ENCODE results near the gene MT1H.
"Not testable (repeated sequence)": the region's sequence is repeated elsewhere in the genome, so short reads cannot be mapped to it uniquely, and the experiment has no call there.

Gene MT1H

DNA sequence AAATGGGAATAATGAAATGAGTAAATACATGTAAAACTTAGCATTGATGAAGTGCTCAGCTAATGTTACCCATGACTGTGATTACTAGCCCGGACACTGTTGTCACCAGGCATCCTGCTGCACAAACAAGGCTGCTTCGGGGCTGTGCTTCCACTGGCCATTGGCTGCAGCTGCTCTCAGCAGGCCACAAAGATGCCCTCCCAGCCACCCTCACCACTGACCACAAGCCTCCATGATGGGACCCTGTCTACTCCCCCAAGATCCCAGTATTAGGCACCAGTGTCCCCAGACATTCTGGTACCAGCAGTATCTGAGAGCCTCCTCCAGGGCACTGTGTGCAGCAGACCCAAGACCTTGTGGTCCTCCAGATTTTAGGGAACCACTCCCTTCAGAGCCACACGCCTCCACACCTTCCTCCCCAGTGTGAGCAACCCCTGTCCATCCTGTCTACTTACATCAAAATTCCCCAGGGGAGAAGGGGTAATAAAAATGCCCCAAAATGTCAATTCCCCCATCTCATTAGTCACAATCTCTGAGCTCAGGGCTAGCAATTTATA is 40.6 kb downstream of the MT1H start:
- in situ Hi-C loops (cut with MboI; ENCODE audit: low sequenced_read_pairs): no loop called here

DNA sequence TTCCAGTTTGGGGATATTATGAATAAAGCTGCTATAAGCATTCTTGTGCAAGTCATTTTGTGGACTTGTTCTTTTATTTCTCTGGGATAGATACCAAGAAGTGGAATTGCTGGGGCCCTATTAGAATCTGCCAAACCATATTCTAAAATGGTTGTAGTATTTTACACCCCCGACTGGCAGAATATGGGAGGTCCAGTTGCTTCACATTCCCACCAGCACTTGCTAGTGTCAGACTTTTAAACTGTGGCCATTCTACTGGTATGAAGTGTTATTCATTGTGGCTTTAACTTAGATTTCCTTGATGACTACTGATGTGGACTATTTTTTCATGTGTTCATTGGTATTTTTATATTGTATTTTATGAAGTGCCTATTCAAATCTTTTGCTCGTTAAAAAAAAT is 42.2 kb downstream of the MT1H start:
- in situ Hi-C loops (cut with MboI; ENCODE audit: low sequenced_read_pairs): no loop called here

DNA sequence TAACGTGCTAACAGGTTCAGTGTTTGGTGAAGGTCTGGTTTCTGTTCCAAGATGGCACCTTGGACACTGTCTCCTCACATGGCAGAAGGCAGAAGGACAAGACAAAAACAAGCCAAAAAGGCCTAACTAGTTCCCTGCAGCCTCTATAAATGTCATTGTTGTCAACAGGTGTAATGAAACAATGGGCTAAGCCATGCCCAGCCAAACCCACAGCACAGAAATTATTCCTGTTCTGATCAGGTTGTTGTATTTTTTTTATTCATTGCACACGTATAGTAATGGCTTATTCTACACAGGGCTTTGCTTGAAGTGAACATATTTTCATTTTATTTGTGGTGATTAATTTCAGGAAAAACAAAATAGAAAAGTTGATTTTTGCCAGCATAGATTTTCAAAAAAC is 44.2 kb downstream of the MT1H start:
- in situ Hi-C loops (cut with MboI; ENCODE audit: low sequenced_read_pairs): no loop called here

DNA sequence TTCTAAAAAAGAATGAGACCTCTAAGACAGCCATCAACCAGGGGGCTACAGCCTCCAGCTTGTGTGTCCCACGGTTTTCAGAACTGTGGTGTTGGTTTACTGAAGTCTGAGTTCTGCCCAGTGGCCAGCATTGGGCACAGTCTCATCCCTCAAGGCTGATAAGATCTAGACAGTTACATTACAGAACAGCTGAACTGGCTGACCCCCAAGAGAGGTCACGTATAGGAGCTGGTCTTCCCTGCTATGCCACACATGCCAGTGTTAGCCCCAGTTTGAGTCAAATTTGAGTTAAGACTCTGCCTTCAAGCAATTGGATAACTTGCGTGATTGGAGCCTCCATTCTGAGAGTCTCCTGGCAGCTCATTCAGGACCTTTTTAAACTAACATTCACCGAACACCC is 45.5 kb downstream of the MT1H start:
- in situ Hi-C loops (cut with MboI; ENCODE audit: low sequenced_read_pairs): no loop called here

DNA sequence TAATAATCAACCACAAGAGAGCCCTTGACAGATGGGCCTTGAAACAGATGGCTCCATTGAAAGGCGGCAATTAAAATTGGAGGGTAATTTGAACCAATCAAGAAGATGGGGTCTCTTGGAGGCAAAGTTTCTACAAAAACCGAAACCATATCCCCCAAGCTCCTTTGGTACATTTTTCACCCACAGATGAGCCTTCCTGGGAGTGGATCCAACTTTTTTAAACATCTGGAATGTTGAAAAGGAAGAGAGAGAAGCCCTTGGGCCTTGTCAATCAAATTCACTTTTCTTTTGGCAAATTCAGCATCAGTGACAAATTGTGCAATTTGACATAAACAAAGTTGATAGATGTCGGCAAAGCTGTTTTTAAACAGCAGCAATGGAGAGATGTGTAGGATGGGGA is 47.1 kb downstream of the MT1H start:
- in situ Hi-C loops (cut with MboI; ENCODE audit: low sequenced_read_pairs): no loop called here

DNA sequence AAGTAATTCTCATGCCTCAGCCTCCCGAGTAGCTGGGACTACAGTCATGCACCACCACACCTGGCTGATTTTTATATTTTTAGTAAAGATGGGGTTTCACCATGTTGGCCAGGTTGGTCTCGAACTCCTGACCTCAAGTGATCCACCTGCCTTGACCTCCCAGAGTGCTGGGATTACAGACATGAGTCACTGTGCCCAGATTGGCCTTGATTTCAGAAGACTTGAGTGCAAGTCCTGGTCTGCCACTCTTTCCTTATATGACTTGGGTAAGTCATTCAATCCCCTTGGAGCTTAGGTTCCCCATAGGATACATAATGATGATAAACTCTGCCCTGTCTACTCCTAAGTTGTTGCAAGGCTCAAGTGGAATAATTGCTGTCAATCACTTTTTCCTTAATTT is 47.9 kb downstream of the MT1H start:
- in situ Hi-C loops (cut with MboI; ENCODE audit: low sequenced_read_pairs): not testable (repeated sequence)

Data from HL-60/S4 (cell line).